ENCODE measurements around the gene GALNT8. TPM values are rescaled to one million over a fixed set of nuclear protein-coding genes. Genes with fewer than 3 reads are reported as not detected.

The GALNT8 gene
- total RNA-seq, 1 donor from 2014 or later, result 1.5 TPM

GRCh38 chr12:4820971-4821370, 100.8 kb downstream of the GALNT8 start:
- DNase-seq (ENCODE audit: low read depth), result no peak
- TF ChIP-seq CTCF (conservative IDR thresholded peaks at IDR 0.05; ENCODE audit: low read depth, low read length), result no peak
- no peak overlapping the region for H3K4me3 ChIP-seq (ENCODE audit: low read depth, low read length)

Other genes with a start within 250 kb of the GALNT8 start
- 36.8 and 62.7 TPM in 2 replicates for gene RAD51AP1, start 181.5 kb upstream of the GALNT8 start, total RNA-seq
- 31.5 and 38.9 TPM in 2 replicates for gene DYRK4, start 158.2 kb upstream of the GALNT8 start, total RNA-seq
- gene AKAP3, start 71.3 kb upstream of the GALNT8 start, total RNA-seq, result 0.06 and 1.0 TPM in 2 replicates
- 76.9 and 100 TPM in 2 replicates for gene NDUFA9, start 71.3 kb upstream of the GALNT8 start, total RNA-seq
- not detected in 2 replicates for gene KCNA1, start 189.5 kb downstream of the GALNT8 start, total RNA-seq

All from epithelial cell of proximal tubule (primary cell).